Ishikawa (cell line): Measurements from ENCODE around the gene TMEM244.

Experiments used
- CEBPB ChIP-seq: IDR thresholded peaks from 2 replicates; pipeline ENCODE4 v1.6.1; 2012
- CREB1 ChIP-seq: IDR thresholded peaks from 2 replicates; pipeline ENCODE4 v1.6.1; 2012; ENCODE audit warnings: low read depth
- EGR1 ChIP-seq: IDR thresholded peaks from 2 replicates; pipeline ENCODE4 v1.6.1; 2012
- EP300 ChIP-seq: IDR thresholded peaks from 2 replicates; pipeline ENCODE4 v1.6.1; 2012; ENCODE audit warnings: borderline replicate concordance
- FOXM1 ChIP-seq: IDR thresholded peaks from 2 replicates; pipeline ENCODE4 v1.6.1; 2012; ENCODE audit warnings: low read depth, borderline replicate concordance
- NFIC ChIP-seq: IDR thresholded peaks from 2 replicates; pipeline ENCODE4 v1.6.1; 2012
- RAD21 ChIP-seq: IDR thresholded peaks from 2 replicates; pipeline ENCODE4 v1.6.1; 2012; ENCODE audit warnings: low read depth
- TAF1 ChIP-seq: IDR thresholded peaks from 2 replicates; pipeline ENCODE4 v1.6.1; 2012; ENCODE audit warnings: low read depth, mild to moderate bottlenecking
- TCF12 ChIP-seq: IDR thresholded peaks from 2 replicates; pipeline ENCODE4 v1.6.1; 2012; ENCODE audit warnings: low read depth
- TEAD4 ChIP-seq: IDR thresholded peaks from 2 replicates; pipeline ENCODE4 v1.6.1; 2012
- YY1 ChIP-seq: IDR thresholded peaks from 2 replicates; pipeline ENCODE4 v1.6.1; 2012; ENCODE audit warnings: low read depth
- ZBTB7A ChIP-seq: IDR thresholded peaks from 2 replicates; pipeline ENCODE4 v1.6.1; 2012; ENCODE audit warnings: low read depth
- TF ChIP-seq, protein P1 (sequence below): IDR thresholded peaks from 2 replicates; pipeline ENCODE4 v1.6.1; 2012
- TF ChIP-seq, protein P2 (sequence below): IDR thresholded peaks from 2 replicates; pipeline ENCODE4 v1.6.1; 2012
- TF ChIP-seq, protein P3 (sequence below): IDR thresholded peaks from 2 replicates; pipeline ENCODE4 v1.6.1; 2012; ENCODE audit warnings: low read depth, mild to moderate bottlenecking

The TMEM244 gene

DNA sequence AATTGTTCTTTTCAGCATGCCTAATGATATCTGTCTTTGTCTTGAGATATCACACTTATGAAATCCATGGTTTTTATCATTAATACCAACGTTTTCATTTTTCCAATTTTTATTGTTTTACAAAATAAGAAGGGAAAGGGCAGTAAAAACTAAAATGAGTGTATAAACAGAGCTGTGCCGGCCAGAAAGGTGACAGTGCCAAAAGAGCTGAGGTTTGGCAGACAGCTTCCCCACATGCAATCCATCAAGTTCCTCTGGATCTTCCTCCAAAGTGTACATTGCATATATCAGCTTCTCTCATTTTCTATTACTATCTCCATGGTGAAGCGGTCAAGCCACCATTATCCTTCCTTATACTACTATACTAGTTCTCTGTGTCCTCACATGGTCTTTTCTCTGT lies 10.1 kb upstream of the TMEM244 start:
- no peak for TF ChIP-seq FOXM1
- TF ChIP-seq, protein P1, sequence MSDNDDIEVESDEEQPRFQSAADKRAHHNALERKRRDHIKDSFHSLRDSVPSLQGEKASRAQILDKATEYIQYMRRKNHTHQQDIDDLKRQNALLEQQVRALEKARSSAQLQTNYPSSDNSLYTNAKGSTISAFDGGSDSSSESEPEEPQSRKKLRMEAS: no peak
- TF ChIP-seq EP300: no peak
- TF ChIP-seq TAF1: no peak
- no peak for TF ChIP-seq RAD21
- TF ChIP-seq, protein P2, sequence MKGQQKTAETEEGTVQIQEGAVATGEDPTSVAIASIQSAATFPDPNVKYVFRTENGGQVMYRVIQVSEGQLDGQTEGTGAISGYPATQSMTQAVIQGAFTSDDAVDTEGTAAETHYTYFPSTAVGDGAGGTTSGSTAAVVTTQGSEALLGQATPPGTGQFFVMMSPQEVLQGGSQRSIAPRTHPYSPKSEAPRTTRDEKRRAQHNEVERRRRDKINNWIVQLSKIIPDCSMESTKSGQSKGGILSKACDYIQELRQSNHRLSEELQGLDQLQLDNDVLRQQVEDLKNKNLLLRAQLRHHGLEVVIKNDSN: no peak
- no peak for TF ChIP-seq TCF12
- TF ChIP-seq CEBPB: no peak
- TF ChIP-seq TEAD4: no peak
- no peak for TF ChIP-seq EGR1
- TF ChIP-seq, protein P3, sequence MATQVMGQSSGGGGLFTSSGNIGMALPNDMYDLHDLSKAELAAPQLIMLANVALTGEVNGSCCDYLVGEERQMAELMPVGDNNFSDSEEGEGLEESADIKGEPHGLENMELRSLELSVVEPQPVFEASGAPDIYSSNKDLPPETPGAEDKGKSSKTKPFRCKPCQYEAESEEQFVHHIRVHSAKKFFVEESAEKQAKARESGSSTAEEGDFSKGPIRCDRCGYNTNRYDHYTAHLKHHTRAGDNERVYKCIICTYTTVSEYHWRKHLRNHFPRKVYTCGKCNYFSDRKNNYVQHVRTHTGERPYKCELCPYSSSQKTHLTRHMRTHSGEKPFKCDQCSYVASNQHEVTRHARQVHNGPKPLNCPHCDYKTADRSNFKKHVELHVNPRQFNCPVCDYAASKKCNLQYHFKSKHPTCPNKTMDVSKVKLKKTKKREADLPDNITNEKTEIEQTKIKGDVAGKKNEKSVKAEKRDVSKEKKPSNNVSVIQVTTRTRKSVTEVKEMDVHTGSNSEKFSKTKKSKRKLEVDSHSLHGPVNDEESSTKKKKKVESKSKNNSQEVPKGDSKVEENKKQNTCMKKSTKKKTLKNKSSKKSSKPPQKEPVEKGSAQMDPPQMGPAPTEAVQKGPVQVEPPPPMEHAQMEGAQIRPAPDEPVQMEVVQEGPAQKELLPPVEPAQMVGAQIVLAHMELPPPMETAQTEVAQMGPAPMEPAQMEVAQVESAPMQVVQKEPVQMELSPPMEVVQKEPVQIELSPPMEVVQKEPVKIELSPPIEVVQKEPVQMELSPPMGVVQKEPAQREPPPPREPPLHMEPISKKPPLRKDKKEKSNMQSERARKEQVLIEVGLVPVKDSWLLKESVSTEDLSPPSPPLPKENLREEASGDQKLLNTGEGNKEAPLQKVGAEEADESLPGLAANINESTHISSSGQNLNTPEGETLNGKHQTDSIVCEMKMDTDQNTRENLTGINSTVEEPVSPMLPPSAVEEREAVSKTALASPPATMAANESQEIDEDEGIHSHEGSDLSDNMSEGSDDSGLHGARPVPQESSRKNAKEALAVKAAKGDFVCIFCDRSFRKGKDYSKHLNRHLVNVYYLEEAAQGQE: no peak
- TF ChIP-seq ZBTB7A: no peak

DNA sequence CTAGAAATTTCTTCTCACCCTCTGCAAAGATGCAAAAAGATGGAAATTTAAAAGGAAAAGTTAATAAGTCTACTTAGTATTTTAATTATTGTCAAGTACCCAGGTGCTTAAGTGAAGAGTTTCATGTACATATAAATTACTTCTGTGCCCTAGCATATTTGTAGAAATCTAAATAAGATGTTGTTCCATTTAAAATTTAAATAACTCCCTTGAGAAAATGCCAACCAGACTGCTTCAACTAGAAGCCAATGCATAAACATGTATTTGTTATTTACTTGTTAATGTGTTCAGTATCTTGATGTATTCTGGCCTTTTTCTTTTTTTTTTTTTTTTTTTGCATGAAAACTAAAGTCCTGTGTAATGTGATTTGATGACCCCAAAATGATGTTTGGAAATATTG lies 6.3 kb upstream of the TMEM244 start:
- no peak for TF ChIP-seq YY1
- no peak for TF ChIP-seq FOXM1
- TF ChIP-seq EP300: no peak
- TF ChIP-seq TAF1: no peak
- TF ChIP-seq TEAD4: no peak
- no peak for TF ChIP-seq ZBTB7A
- TF ChIP-seq EGR1: no peak
- no peak for TF ChIP-seq CEBPB
- no peak for TF ChIP-seq CREB1
- TF ChIP-seq RAD21: no peak
- TF ChIP-seq, protein P3: no peak
- no peak for TF ChIP-seq NFIC
- no peak for TF ChIP-seq TCF12
- TF ChIP-seq, protein P2: no peak
- TF ChIP-seq, protein P1: no peak

GRCh38 chr6:129866688-129867087 lies 5.6 kb upstream of the TMEM244 start:
- no peak for TF ChIP-seq CREB1

- TF ChIP-seq TAF1 (no peak), TEAD4 (no peak), EGR1 (no peak), YY1 (no peak), NFIC (no peak), CEBPB (no peak), ZBTB7A (no peak), TCF12 (no peak), FOXM1 (no peak), EP300 (no peak), RAD21 (no peak), CREB1 (no peak)
- TF ChIP-seq, protein P1: no peak
- TF ChIP-seq, protein P3: no peak
- TF ChIP-seq, protein P2: no peak
These were observed 5.1 kb upstream of the TMEM244 start for GRCh38 chr6:129866256-129866655.
